GM19328 (cell line): ENCODE results near the gene CDH12.

Experiments
- ATAC-seq: cut with Tn5 transposase; IDR thresholded peaks from one replicate; pipeline ENCODE4 v1.9.1; 2021; ENCODE audit warnings: mild to moderate bottlenecking, moderate library complexity; ENCODE audit not compliant: unreplicated experiment

Gene CDH12

DNA sequence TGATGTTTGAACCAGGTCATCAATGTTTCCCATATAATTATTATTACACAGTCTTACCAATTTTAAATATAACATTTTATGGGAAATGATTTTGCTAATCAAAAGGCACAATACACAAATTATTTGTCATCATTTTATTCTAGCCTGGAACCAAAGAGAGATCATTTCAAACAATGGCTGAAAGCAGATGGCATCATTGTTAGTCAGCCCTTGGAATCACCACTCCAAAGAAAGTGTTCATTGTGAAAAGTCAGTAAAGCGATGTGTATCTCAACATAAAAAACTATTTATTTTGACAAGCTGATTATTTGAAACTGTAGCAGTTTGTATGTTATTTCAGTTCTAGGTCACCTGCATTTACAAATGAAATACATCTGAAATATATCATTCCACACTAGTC, 1068.7 kb downstream of the CDH12 start:
- ATAC-seq = no peak

DNA sequence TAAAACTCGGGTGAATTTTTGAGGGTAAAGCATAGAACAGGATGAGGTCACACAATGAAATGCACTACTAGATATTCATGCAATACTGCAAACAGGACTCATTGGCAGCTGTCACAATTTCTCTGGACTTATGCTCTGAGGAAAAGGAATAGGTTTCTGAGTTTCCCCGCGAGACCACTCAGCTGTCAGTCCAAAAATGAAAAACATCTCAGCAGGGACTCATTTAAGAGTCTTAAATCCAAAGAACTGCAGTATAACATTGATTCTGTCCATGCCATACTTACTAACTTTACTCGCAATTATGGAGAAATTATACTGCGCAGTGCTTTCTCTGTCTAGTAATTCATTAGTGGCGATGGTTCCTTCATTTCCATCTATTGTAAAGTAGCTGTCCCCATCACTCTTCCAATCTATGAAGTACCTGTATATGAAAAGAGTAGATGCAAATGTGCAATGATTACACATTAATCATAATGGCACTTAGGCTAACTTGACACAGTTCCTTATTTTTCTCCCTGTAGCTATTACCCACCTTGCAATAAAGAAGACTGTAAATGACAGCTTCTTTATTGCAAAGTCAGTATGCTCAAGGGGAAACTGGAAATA, 1070.0 kb downstream of the CDH12 start:
- no peak for ATAC-seq

- no peak for ATAC-seq
Observed at GRCh38 chr5:21776466-21776865, 1076.7 kb downstream of the CDH12 start.

- no peak for ATAC-seq
Observed at GRCh38 chr5:21774801-21775200, 1078.3 kb downstream of the CDH12 start.

GRCh38 chr5:21774281-21774680, 1078.9 kb downstream of the CDH12 start:
- ATAC-seq = no peak

DNA sequence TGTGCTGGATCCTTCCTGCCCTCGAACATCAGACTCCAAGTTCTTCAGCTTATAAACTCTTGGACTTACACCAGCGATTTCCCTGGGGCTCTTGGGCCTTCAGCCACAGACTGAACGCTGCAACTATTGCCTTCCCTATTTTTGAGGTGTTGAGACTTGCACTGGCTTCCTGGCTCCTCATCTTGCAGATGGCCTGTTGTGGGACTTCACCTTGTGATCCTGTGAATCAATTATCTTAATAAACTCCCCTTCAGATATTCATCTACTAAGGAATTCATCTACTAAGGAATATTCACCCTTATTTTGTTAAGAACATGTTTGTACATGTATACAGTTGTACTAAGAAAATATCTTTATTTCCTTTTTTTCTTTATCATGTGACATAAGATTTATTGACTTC, 1079.7 kb downstream of the CDH12 start:
- ATAC-seq = no peak

DNA sequence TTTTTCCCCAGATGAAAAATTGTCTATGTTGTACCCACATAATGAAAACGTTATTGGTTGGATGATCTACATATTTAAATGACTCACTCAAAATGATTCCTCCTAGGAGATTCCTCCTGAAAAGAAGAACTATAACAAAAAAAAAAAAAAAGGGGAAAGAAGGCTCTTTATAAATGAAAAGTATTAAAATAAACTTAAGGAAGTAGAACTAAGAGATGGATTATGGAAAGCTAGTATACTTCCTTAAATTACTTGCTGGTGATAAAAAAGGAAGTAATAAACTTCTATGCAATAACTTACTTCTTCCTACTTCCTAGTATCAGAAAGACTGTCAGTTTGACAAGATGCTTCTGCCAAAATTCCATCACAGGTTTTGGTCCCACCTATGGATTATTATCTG, 1087.7 kb downstream of the CDH12 start:
- no peak for ATAC-seq

GRCh38 chr5:21739096-21739495, 1114.0 kb downstream of the CDH12 start:
- ATAC-seq = no peak

DNA sequence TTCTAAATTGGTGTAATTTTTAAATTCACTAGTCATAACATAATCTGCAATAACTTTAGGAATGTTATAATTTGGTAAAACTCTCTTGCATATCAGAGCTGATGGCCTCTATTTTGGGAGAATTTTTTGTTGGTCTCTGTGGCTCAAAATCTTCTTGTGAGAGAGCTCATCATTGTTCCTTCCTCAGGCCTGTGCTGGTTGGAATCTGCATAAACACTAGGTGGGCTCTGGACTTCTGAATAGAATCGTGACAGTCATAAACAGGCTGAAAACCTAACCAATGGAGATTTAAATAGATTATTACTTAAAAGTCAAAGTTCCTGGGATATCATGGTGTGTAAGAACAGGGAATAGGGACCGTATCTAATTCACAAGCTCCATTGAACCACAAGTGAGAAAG, 1129.6 kb downstream of the CDH12 start:
- ATAC-seq = no peak

- ATAC-seq = no peak
Observed at GRCh38 chr5:21711866-21712758, 1141.0 kb downstream of the CDH12 start.

GRCh38 chr5:21709770-21710169, 1143.4 kb downstream of the CDH12 start:
- ATAC-seq = no peak

- no peak for ATAC-seq
Observed at GRCh38 chr5:21704974-21705668, 1148.0 kb downstream of the CDH12 start.

GRCh38 chr5:21701317-21701716, 1151.8 kb downstream of the CDH12 start:
- no peak for ATAC-seq
